Measurements from ENCODE around the gene RNF17.

DNA sequence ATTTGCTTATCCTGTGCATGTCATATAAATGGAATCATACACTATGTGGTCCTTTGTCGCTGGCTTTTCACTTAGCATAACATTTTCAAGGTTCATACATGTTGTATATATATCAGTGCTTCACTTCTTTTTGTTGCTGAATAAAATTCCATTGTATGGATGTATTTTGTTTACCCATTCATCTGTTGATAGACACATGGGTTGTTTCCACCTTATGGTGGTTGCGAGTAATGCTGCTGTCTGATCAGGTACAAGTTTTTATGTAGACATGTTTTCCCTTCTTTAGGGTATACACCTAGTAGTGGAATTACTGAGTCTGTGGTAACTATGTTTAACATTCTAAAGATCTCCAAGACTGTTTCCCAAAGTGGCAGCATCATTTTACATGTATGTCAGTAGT lies 102.5 kb downstream of the RNF17 start:
- TF ChIP-seq, protein P1, sequence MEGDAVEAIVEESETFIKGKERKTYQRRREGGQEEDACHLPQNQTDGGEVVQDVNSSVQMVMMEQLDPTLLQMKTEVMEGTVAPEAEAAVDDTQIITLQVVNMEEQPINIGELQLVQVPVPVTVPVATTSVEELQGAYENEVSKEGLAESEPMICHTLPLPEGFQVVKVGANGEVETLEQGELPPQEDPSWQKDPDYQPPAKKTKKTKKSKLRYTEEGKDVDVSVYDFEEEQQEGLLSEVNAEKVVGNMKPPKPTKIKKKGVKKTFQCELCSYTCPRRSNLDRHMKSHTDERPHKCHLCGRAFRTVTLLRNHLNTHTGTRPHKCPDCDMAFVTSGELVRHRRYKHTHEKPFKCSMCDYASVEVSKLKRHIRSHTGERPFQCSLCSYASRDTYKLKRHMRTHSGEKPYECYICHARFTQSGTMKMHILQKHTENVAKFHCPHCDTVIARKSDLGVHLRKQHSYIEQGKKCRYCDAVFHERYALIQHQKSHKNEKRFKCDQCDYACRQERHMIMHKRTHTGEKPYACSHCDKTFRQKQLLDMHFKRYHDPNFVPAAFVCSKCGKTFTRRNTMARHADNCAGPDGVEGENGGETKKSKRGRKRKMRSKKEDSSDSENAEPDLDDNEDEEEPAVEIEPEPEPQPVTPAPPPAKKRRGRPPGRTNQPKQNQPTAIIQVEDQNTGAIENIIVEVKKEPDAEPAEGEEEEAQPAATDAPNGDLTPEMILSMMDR (IDR thresholded peaks at IDR 0.05) = no peak
- TF ChIP-seq POLR2A (IDR thresholded peaks at IDR 0.05) = no peak
- no peak for TF ChIP-seq EP300 (IDR thresholded peaks at IDR 0.05)
